ENCODE measurements around the gene UACA.
"Not testable (repeated sequence)": the region's sequence is repeated elsewhere in the genome, so short reads cannot be mapped to it uniquely, and the experiment has no call there.

UACA gene

GRCh38 chr15:70633103-70633831, 130.1 kb downstream of the UACA start:
- CTCF ChIA-PET = no interaction called here
- DNase-seq = no peak
- Mint-ChIP-seq H3K36me3 (no peaks in the 10 kb centered on the region), H3K9me3 (no peaks in the 10 kb centered on the region), H3K27ac (no peak overlapping the region), H3K4me3 (no peak overlapping the region), H3K27me3 (peaks cover 54% of the 10 kb centered on the region), H3K4me1 (peaks cover 7% of the 10 kb centered on the region)

DNA sequence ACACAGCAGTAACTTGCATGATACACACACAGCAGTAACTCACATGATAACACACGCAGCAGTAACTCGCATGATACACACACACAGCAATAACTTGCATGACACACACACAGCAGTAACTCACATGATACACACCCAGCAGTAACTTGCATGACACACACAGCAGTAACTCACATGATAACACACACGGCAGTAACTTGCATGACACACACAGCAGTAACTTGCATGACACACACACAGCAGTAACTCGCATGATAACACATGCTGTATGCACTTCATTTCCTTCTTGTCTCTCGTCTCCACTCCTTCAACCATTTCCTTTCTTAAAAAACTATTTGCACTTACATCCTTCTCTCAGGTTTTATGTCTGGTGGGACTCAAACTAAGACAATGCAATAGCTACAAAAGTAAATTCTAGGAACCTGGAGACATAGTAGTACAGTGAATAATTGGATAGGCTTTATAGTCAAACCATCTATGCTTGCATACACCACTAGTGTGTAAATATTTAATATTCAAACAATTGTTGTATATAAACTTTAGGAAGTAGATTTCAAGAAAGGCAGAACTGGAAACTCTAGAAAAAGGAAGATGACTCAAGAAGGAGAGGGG, 130.8 kb downstream of the UACA start:
- H3K27me3 Mint-ChIP-seq = peaks cover 52% of the 10 kb centered on the region
- no peak overlapping the region for H3K4me3 Mint-ChIP-seq
- H3K4me1 Mint-ChIP-seq = peaks cover 7% of the 10 kb centered on the region
- CTCF ChIA-PET = interaction anchor here (0.7 to 0.9 kb wide), 2 partner anchors 9 to 21 kb away, joined by 3 read pairs; no protein-coding TSS in a partner anchor
- H3K9me3 Mint-ChIP-seq = no peaks in the 10 kb centered on the region
- no peak for DNase-seq
- no peak overlapping the region for H3K27ac Mint-ChIP-seq
- no peaks in the 10 kb centered on the region for H3K36me3 Mint-ChIP-seq

GRCh38 chr15:70632079-70632478, 131.3 kb downstream of the UACA start:
- H3K4me1 Mint-ChIP-seq = peaks cover 7% of the 10 kb centered on the region
- H3K27ac Mint-ChIP-seq = no peak overlapping the region
- H3K27me3 Mint-ChIP-seq = peaks cover 54% of the 10 kb centered on the region
- no peaks in the 10 kb centered on the region for H3K9me3 Mint-ChIP-seq
- H3K4me3 Mint-ChIP-seq = no peak overlapping the region
- CTCF ChIA-PET = interaction anchor here (0.5 to 0.9 kb wide), 3 partner anchors 9 to 88 kb away, joined by 3 read pairs; no protein-coding TSS in a partner anchor
- DNase-seq = no peak
- no peaks in the 10 kb centered on the region for H3K36me3 Mint-ChIP-seq

DNA sequence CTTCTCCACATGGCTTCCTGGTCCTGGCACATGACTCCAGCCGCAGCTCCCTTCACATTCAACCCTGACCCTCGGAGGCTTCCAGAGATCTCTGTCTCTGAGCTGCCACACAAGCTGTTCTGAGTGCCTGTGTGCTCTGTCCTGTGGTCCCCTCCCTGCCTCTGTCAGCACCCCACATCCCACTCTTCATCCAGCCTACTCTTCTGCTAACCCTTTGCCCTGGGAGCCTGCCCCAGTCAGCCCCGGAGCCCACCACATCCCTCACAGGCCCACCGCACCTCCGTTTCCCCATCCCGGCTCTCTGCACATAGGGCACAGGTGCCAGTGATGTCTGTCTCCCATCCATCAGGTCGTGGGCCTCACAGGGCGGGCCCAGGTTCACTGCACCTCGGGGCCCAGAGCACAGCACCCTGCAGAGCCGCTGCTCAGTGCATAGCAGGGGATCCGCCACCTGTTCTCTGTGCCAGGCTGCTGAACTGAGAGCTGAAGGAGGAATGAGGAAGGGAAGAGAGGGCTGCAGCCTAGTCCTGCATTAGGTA, 133.6 kb downstream of the UACA start:
- H3K27me3 Mint-ChIP-seq = peaks cover 45% of the 10 kb centered on the region
- no peaks in the 10 kb centered on the region for H3K9me3 Mint-ChIP-seq
- no peaks in the 10 kb centered on the region for H3K36me3 Mint-ChIP-seq
- DNase-seq = no peak
- CTCF ChIA-PET = no interaction called here
- H3K4me1 Mint-ChIP-seq = peaks cover 7% of the 10 kb centered on the region
- no peak overlapping the region for H3K4me3 Mint-ChIP-seq
- no peak overlapping the region for H3K27ac Mint-ChIP-seq

- no peak overlapping the region for H3K4me3 Mint-ChIP-seq
- no peak overlapping the region for H3K27ac Mint-ChIP-seq
- peaks cover 7% of the 10 kb centered on the region for H3K4me1 Mint-ChIP-seq
- CTCF ChIA-PET = no interaction called here
- no peaks in the 10 kb centered on the region for H3K36me3 Mint-ChIP-seq
- peaks cover 45% of the 10 kb centered on the region for H3K27me3 Mint-ChIP-seq
- peaks cover 3% of the 10 kb centered on the region for H3K9me3 Mint-ChIP-seq
- no peak for DNase-seq
Measured at GRCh38 chr15:70628549-70628896, 134.8 kb downstream of the UACA start.

DNA sequence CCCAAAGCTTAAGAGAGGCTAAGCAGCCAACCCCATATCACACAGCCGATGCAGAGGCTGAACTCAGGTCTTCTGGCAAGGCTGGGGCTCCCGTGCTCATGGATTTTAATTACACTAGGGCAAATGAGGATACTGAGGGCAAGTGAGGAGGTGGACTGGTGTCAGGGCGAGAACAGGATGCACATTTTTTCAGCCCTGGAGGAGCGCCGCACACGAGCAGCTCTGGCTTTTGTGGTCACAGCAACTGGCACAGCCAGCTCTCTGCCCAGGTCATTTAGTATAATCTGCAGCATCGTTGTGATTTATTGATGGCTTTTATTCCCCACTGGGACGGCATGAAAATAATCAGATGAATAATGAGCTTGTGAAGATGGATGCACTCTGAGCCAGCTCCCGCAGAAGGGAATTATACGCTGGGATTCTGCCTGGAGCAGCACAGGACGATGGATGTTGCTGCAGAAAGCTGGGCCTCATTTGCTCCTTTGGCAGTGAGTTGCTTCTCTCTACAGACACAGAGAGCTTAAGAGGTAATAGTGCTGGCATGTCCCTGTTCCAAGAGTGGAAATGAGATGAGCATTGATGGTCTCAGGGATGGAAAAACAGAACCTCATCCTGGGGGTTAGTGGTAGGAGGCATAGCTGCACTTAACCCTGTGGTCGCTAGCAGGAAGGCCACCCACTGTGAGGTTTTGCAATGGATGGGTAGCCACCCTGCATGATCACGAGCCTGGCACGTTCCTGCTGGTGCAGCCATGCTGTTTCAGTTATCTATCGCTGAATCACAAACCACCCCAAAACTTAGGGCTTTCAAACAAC, 135.4 kb downstream of the UACA start:
- DNase-seq = no peak
- CTCF ChIA-PET = no interaction called here
- Mint-ChIP-seq H3K4me3 (no peak overlapping the region), H3K27ac (no peak overlapping the region), H3K9me3 (peaks cover 3% of the 10 kb centered on the region), H3K27me3 (peaks cover 45% of the 10 kb centered on the region), H3K4me1 (peaks cover 7% of the 10 kb centered on the region), H3K36me3 (no peaks in the 10 kb centered on the region)

DNA sequence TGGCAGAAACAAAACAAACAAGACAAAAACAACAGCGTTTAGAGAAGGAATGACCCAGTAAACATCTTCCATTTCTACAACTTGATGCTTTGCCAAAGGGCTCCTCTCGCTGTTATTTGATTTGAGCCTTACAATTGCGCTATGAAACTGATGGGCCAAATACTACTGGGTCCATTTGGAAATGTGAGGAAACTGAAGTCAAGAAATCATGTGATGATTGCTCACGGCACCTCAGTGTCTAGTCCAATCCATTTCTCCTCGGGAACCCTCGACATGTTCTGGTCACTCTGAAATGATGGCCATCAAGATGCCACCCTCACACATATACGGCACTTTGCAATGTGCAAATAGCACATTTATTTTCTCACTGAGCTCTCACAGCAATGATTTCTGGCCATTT, 136.0 kb downstream of the UACA start:
- CTCF ChIA-PET = no interaction called here
- H3K36me3 Mint-ChIP-seq = no peaks in the 10 kb centered on the region
- peaks cover 7% of the 10 kb centered on the region for H3K9me3 Mint-ChIP-seq
- no peak overlapping the region for H3K27ac Mint-ChIP-seq
- H3K4me3 Mint-ChIP-seq = no peak overlapping the region
- DNase-seq = no peak
- peaks cover 45% of the 10 kb centered on the region for H3K27me3 Mint-ChIP-seq
- H3K4me1 Mint-ChIP-seq = peaks cover 3% of the 10 kb centered on the region

GRCh38 chr15:70625438-70625837, 137.9 kb downstream of the UACA start:
- Mint-ChIP-seq H3K27ac (no peak overlapping the region), H3K4me1 (no peaks in the 10 kb centered on the region), H3K4me3 (no peak overlapping the region), H3K36me3 (no peaks in the 10 kb centered on the region), H3K9me3 (peaks cover 10% of the 10 kb centered on the region), H3K27me3 (peaks cover 39% of the 10 kb centered on the region)
- no peak for DNase-seq
- CTCF ChIA-PET = no interaction called here

- Mint-ChIP-seq H3K4me3 (no peak overlapping the region), H3K4me1 (no peaks in the 10 kb centered on the region), H3K9me3 (peaks cover 10% of the 10 kb centered on the region), H3K36me3 (no peaks in the 10 kb centered on the region), H3K27ac (no peak overlapping the region), H3K27me3 (peaks cover 34% of the 10 kb centered on the region)
- CTCF ChIA-PET = interaction anchor here (1.5 kb wide), 1 partner anchor 17 kb away, joined by 4 read pairs; no protein-coding TSS in a partner anchor
- no peak for DNase-seq
Measured at GRCh38 chr15:70625011-70625410, 138.3 kb downstream of the UACA start.

DNA sequence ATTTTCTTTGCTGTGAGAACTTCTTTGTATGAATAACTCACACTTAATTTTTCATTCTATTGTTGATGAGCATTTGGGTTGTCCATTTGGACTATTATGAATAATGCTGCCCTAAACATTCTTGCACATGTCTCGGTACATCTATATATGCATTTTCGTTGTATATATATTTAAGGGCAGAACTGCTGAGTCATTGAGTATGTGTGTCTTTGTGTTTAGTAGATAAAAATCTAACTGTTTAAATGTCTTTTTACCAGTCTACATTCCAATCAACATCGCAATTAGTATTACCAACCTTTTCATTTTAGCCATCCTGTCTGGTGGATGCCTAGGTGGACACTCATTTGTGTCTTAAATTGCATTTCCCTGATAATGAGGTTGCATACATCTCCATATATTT, 144.4 kb downstream of the UACA start:
- Mint-ChIP-seq H3K4me1 (no peaks in the 10 kb centered on the region), H3K9me3 (peaks cover 10% of the 10 kb centered on the region), H3K27ac (no peak overlapping the region), H3K27me3 (peaks cover 39% of the 10 kb centered on the region), H3K36me3 (no peaks in the 10 kb centered on the region), H3K4me3 (no peak overlapping the region)
- CTCF ChIA-PET = interaction anchor here (0.7 kb wide), 1 partner anchor 396 kb away, joined by 3 read pairs; no protein-coding TSS in a partner anchor
- DNase-seq = no peak

DNA sequence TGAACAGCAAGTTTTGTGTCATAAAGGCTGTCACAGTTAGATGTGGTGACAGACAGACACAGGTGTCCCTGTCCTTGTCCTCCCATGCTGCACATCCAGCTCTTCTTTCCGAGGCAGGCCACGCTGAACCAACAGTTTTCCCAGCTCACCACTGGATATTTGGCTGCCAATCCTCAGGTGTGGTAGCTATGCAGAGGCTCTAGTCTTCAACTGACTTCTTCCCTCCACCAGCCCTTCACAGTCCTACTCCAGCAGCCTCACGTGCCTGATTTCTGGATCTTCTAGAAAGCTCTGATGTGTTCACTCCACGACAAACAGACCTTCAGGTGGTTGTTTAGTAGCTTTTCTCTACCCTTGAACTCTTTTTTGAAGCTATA, 145.5 kb downstream of the UACA start:
- CTCF ChIA-PET = no interaction called here
- Mint-ChIP-seq H3K9me3 (peaks cover 8% of the 10 kb centered on the region), H3K4me1 (no peaks in the 10 kb centered on the region), H3K27ac (no peak overlapping the region), H3K4me3 (no peak overlapping the region), H3K36me3 (no peaks in the 10 kb centered on the region), H3K27me3 (peaks cover 39% of the 10 kb centered on the region)
- no peak for DNase-seq

DNA sequence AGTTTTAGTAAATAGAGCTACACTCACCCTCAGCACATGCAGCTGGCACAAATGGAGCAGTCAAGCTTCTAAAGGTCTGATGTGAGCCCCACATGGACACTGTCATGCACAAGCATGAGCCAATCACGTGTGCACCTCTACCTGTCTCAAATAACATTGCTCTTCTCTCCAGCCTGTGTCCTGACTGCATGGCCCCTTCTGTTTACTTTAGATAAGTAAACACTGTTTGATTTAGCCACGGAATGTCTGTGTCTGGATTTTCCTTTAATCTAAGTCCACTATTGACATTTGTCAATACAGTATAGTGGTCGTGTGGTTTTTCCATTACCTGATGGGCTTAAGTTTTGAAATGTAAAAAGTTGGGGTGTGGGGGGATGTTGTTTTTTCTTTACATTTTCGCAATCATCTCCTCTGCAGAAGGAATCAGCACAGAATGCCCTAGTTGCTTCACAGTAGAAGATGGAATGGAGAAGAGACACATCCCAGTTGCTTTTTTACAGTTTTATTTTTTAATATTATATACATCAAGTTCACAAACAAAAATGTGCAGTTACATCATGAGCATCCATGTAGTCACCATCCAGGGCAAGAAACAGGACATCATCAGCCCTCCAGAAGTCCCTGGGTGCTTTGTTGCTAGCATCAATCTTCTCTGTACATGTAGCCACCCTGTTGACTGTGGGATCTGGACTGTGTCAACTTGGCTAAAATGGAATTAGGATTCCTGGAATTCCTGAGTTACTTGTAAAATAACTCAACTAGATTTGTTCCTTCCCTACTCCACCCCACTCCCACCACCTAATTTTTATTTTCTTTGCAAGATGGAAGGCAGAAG, 146.1 kb downstream of the UACA start:
- peaks cover 3% of the 10 kb centered on the region for H3K9me3 Mint-ChIP-seq
- H3K27ac Mint-ChIP-seq = no peak overlapping the region
- no peaks in the 10 kb centered on the region for H3K4me1 Mint-ChIP-seq
- H3K27me3 Mint-ChIP-seq = peaks cover 39% of the 10 kb centered on the region
- H3K36me3 Mint-ChIP-seq = no peaks in the 10 kb centered on the region
- H3K4me3 Mint-ChIP-seq = no peak overlapping the region
- DNase-seq = no peak
- CTCF ChIA-PET = no interaction called here

GRCh38 chr15:70616311-70616756, 147.0 kb downstream of the UACA start:
- H3K27ac Mint-ChIP-seq, H3K4me1 Mint-ChIP-seq, H3K36me3 Mint-ChIP-seq, H3K4me3 Mint-ChIP-seq, DNase-seq, CTCF ChIA-PET, H3K9me3 Mint-ChIP-seq: not testable (repeated sequence)
- peaks cover 39% of the 10 kb centered on the region for H3K27me3 Mint-ChIP-seq
